HepG2 (cell line): ENCODE measurements around the gene ABCC3. TPM values are rescaled to one million over a fixed set of nuclear protein-coding genes. Genes with fewer than 3 reads are reported as not detected.

Experiments
- ATAC-seq: fragments of 200-7000 bp; cut with Tn5 transposase; 3 replicates; pipeline ENCODE4 v1.9.1; 2020; ENCODE audit warnings: mild to moderate bottlenecking, moderate library complexity
- BruUV-seq: library from RNA; stranded (reverse); fragments of 400-500 nt; replicated peaks from 2 replicates; lab custom pipeline; 2021; lab: Mats Ljungman, UMichigan
- CTCF ChIA-PET: fragments of 300-600 bp; formaldehyde crosslinking; extraction: SDS; loops from one replicate; lab custom pipeline; 2021; ENCODE audit warnings: low total read pairs, inconsistent platforms, low intra/inter-chr PET ratio; lab: Yijun Ruan, JAX
- POLR2A ChIA-PET: fragments of 350-600 bp; sonication (Branson Sonifier 250); formaldehyde crosslinking; loops from one replicate; lab custom pipeline; 2020; ENCODE audit warnings: antibody characterized with exemption, inconsistent platforms; lab: Yijun Ruan, JAX
- DNase-seq: peaks from one replicate; pipeline ENCODE4 v3.0.0-alpha.2; 2015; ENCODE audit warnings: low spot score
- FAIRE-seq: peaks from 3 replicates; lab custom pipeline; 2011; peaks lifted over from hg19 to GRCh38; lab: Jason Lieb, UNC
- H2AFZ ChIP-seq: one replicate; pipeline ENCODE4 v1.6.1; 2011; ENCODE audit warnings: low read length, inconsistent platforms
- H3K27ac ChIP-seq: fragments of 300-600 bp; 3 replicates; pipeline ENCODE4 v1.8.0; 2011; ENCODE audit warnings: mixed run types, mild to moderate bottlenecking, mixed read lengths, low read length, inconsistent platforms; ENCODE audit not compliant: insufficient read depth; ENCODE audit errors: extremely low read length
- H3K27me3 ChIP-seq, 2 experiments: fragments of 200-600 bp in 1 of 2; 2 replicates in 1 of 2; 3 replicates in 1 of 2; pipeline versions ENCODE4 v1.6.0 to v1.8.0; 2011; ENCODE audit warnings: low read length in 2 of 2, mild to moderate bottlenecking in 2 of 2, moderate library complexity in 2 of 2, inconsistent platforms in 1 of 2; ENCODE audit not compliant: insufficient read depth in 2 of 2, control insufficient read depth in 1 of 2
- H3K36me3 ChIP-seq, 2 experiments: fragments of 200-600 bp in 1 of 2; replicated peaks in 1 of 2; 2 replicates in 1 of 2; 3 replicates in 1 of 2; pipeline versions ENCODE4 v1.5.1 to v1.8.0; 2011; ENCODE audit warnings: low read length in 2 of 2, inconsistent platforms in 1 of 2; ENCODE audit not compliant: insufficient read depth in 2 of 2, control insufficient read depth in 1 of 2
- H3K4me1 ChIP-seq: 2 replicates; pipeline ENCODE4 v1.5.1; 2012; ENCODE audit warnings: low read length, inconsistent platforms; ENCODE audit not compliant: insufficient read depth
- H3K4me2 ChIP-seq: 2 replicates; pipeline ENCODE4 v1.6.0; 2011; ENCODE audit warnings: low read depth, low read length, inconsistent platforms
- H3K4me3 ChIP-seq, 3 experiments: fragments of 200-600 bp in 1 of 3; sonication (generic), shearing (Covaris generic) in 1 of 3; replicated peaks in 1 of 3; 2 replicates each; pipeline ENCODE4 v1.5.1; 2011 to 2016; ENCODE audit warnings: low read length in 3 of 3, inconsistent platforms in 2 of 3, low read depth in 2 of 3, mild to moderate bottlenecking in 2 of 3, control low read depth in 1 of 3, mixed read lengths in 1 of 3; ENCODE audit not compliant: insufficient read depth in 1 of 3
- H3K79me2 ChIP-seq: one replicate; pipeline ENCODE4 v1.6.1; 2011; ENCODE audit warnings: low read length, inconsistent platforms; ENCODE audit not compliant: insufficient read depth
- H3K9ac ChIP-seq: 2 replicates; pipeline ENCODE4 v1.6.0; 2011; ENCODE audit warnings: mild to moderate bottlenecking, low read depth, low read length, inconsistent platforms; ENCODE audit not compliant: insufficient read depth
- H3K9me3 ChIP-seq: 2 replicates; pipeline ENCODE4 v1.5.1; 2012; ENCODE audit warnings: mild to moderate bottlenecking, low read length
- H4K20me1 ChIP-seq: 2 replicates; pipeline ENCODE4 v1.6.0; 2011; ENCODE audit warnings: inconsistent platforms, mild to moderate bottlenecking, low read length, moderate library complexity; ENCODE audit not compliant: insufficient read depth
- HOXA9 ChIP-seq: sonication (generic); formaldehyde crosslinking; IDR thresholded peaks from 2 replicates; pipeline ENCODE4 v1.8.1; 2022; ENCODE audit warnings: missing genetic modification reagents, mild to moderate bottlenecking, moderate library complexity, borderline replicate concordance
- HOXD1 ChIP-seq: sonication (generic); formaldehyde crosslinking; IDR thresholded peaks from 2 replicates; pipeline ENCODE4 v1.5.0; 2020; ENCODE audit warnings: missing genetic modification reagents
- IRF1 ChIP-seq: sonication (generic); formaldehyde crosslinking; IDR thresholded peaks from 2 replicates; pipeline ENCODE4 v1.4.0; 2020; ENCODE audit warnings: low read depth, mild to moderate bottlenecking, missing genetic modification reagents
- PCBP2 ChIP-seq: fragments of 200-400 bp; formaldehyde crosslinking; optimal IDR thresholded peaks from 2 replicates; pipeline ENCODE3; 2018; ENCODE audit warnings: low read length, low read depth; ENCODE audit not compliant: poor library complexity, severe bottlenecking
- RAD21 ChIP-seq: fragments of 450-650 bp; formaldehyde crosslinking; IDR thresholded peaks from 2 replicates; pipeline ENCODE4 v1.5.0; 2020; ENCODE audit warnings: mild to moderate bottlenecking
- SIX1 ChIP-seq: sonication (generic); formaldehyde crosslinking; IDR thresholded peaks from 2 replicates; pipeline ENCODE4 v1.4.0; 2020; ENCODE audit warnings: missing genetic modification reagents, borderline replicate concordance
- SMARCC2 ChIP-seq: fragments of 450-650 bp; IDR thresholded peaks from 2 replicates; pipeline ENCODE4 v1.6.1; 2017; ENCODE audit warnings: antibody characterized with exemption, mild to moderate bottlenecking
- ZNF12 ChIP-seq: sonication (generic); formaldehyde crosslinking; IDR thresholded peaks from 2 replicates; pipeline ENCODE4 v1.5.0; 2020; ENCODE audit warnings: missing genetic modification reagents
- ZNF607 ChIP-seq: sonication (generic); formaldehyde crosslinking; IDR thresholded peaks from 2 replicates; pipeline ENCODE4 v1.5.1; 2020; ENCODE audit warnings: missing genetic modification reagents, mild to moderate bottlenecking, borderline replicate concordance
- ZSCAN20 ChIP-seq: sonication (generic); formaldehyde crosslinking; IDR thresholded peaks from 2 replicates; pipeline ENCODE4 v1.4.0; 2020; ENCODE audit warnings: missing genetic modification reagents, mild to moderate bottlenecking, borderline replicate concordance
- WGBS: methylation state at CpG from one replicate; pipeline ENCODE4 v1.1.6; 2017; ENCODE audit warnings: low lambda C conversion rate; 5-methylcytosine and 5-hydroxymethylcytosine counted together
- in situ Hi-C: cut with HindIII; loops from 2 replicates; pipeline ENCODE4 v1.10.0; 2017; ENCODE audit warnings: low pct_unique_long_range_greater_than_20kb; ENCODE audit not compliant: extremely low pct_ligation_motif_present
- intact Hi-C: fragments of 100-400 bp; cut with micrococcal nuclease; formaldehyde crosslinking; loops from one replicate; pipeline ENCODE4 v1.10.0; 2022; ENCODE audit not compliant: unreplicated experiment
- polyA plus RNA-seq, 8 experiments: library from polyadenylated mRNA; depleted of rRNA in 3 of 8; stranded (reverse) in 7 of 8; unstranded in 1 of 8; fragments of >200 nt; fragmentation: Illumina TruSeq in 4 of 8; extraction: Trizol in 4 of 8; gene quantifications; 2 replicates each; pipeline versions ENCODE4 v1.2.1 to v1.2.3, GENCODE V29; 2011 to 2016; ENCODE audit warnings: low read depth in 4 of 8, missing spikeins in 1 of 8, mixed read lengths in 1 of 8; ENCODE audit not compliant: insufficient read depth in 1 of 8
- total RNA-seq, 5 experiments: library from RNA; depleted of rRNA; stranded (reverse); fragments of >200 nt; fragmentation: Illumina TruSeq; extraction: Trizol; gene quantifications; 2 replicates each; pipeline ENCODE4 v1.2.3, GENCODE V29; 2016; ENCODE audit warnings: low read depth in 1 of 5
- TF ChIP-seq, protein P1 (sequence below): sonication (generic); formaldehyde crosslinking; IDR thresholded peaks from 2 replicates; pipeline ENCODE4 v1.4.0; 2020; ENCODE audit warnings: missing genetic modification reagents

The ABCC3 gene
- total and polyA plus RNA-seq, 2 of the 13 experiments (the other 11 are each of a cell fraction or from before 2014, with no cell fraction given) = 25.2 to 50.7 TPM

GRCh38 chr17:50658616-50659015 is 23.9 kb downstream of the ABCC3 start (continued):
- TF ChIP-seq IRF1 (CRISPR knock-in tag) (no peak), ZNF607 (CRISPR knock-in tag) (no peak), PCBP2 (no peak), HOXA9 (CRISPR knock-in tag) (no peak), ZSCAN20 (CRISPR knock-in tag) (no peak), HOXD1 (CRISPR knock-in tag) (no peak), ZNF12 (CRISPR knock-in tag) (no peak), SIX1 (CRISPR knock-in tag) (no peak)

DNA sequence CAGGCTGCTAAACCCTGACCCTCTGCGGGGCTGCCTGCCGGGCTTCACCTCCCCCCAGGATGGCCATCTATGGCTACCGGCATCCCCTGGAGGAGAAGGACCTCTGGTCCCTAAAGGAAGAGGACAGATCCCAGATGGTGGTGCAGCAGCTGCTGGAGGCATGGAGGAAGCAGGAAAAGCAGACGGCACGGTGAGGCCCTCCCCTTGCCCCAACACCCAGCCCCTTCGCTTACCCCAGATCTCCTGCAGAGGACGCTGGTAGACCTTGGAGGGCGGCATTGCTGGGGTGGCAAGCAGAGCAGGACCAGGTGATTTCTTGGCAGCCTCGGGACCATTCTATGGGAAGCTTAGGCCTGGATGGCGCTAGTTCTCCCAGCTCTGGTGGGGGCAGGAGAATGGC is 24.5 kb downstream of the ABCC3 start:
- Histone ChIP-seq H2AFZ (no peak overlapping the region), H3K36me3 (no peaks in the 10 kb centered on the region)
- no peak for ATAC-seq
- in situ Hi-C loops = no loop called here
- TF ChIP-seq, protein P1, sequence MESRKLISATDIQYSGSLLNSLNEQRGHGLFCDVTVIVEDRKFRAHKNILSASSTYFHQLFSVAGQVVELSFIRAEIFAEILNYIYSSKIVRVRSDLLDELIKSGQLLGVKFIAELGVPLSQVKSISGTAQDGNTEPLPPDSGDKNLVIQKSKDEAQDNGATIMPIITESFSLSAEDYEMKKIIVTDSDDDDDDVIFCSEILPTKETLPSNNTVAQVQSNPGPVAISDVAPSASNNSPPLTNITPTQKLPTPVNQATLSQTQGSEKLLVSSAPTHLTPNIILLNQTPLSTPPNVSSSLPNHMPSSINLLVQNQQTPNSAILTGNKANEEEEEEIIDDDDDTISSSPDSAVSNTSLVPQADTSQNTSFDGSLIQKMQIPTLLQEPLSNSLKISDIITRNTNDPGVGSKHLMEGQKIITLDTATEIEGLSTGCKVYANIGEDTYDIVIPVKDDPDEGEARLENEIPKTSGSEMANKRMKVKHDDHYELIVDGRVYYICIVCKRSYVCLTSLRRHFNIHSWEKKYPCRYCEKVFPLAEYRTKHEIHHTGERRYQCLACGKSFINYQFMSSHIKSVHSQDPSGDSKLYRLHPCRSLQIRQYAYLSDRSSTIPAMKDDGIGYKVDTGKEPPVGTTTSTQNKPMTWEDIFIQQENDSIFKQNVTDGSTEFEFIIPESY (CRISPR knock-in tag) = 0 out of 2 replicates have a peak, but pooled peaks have one; percentile 9
- TF ChIP-seq SMARCC2 = no peak
- TF ChIP-seq RAD21 (CRISPR knock-in tag) = 0 out of 2 replicates have a peak, but pooled peaks have one; percentile 27
- TF ChIP-seq, all 625 proteins: peak for 2
- intact Hi-C loops = no loop called here
- no peak overlapping the region for H3K4me3 ChIP-seq
- no peak for DNase-seq
- H3K79me2 ChIP-seq = no peaks in the 10 kb centered on the region
- ChIA-PET CTCF (no interaction called here), POLR2A (interaction anchor here (3.8 to 4.6 kb wide), 5 partner anchors 12 to 34 kb away, joined by 22 to 140 read pairs (median 87); partner anchors contain the start of gene ABCC3)
- no peaks in the 10 kb centered on the region for H3K9me3 ChIP-seq
- H3K9ac ChIP-seq = no peak overlapping the region
- BruUV-seq = no TSS peak
- FAIRE-seq = no peak
- H3K4me1 ChIP-seq = peaks cover 71% of the 10 kb centered on the region
- no peaks in the 10 kb centered on the region for H4K20me1 ChIP-seq
- no peak overlapping the region for H3K4me2 ChIP-seq
- H3K27me3 ChIP-seq = no peaks in the 10 kb centered on the region
- H3K27ac ChIP-seq = no peak overlapping the region
- WGBS = 89% methylated on average over 7 of the region's 10 CpGs
